Activated B cell treated with CpG ODN at 0.5 μM for 24 hours (primary cell): ENCODE data around the gene MALSU1. TPM values are rescaled to one million over a fixed set of nuclear protein-coding genes. Genes with fewer than 3 reads are reported as not detected.

Experiments used
- ATAC-seq: fragments of 200-7000 bp; cut with Tn5 transposase; one replicate; pipeline ENCODE4 v1.10.0; 2021; ENCODE audit warnings: low read depth, mild to moderate bottlenecking, moderate library complexity
- CTCF ChIA-PET: fragments of 350-600 bp; sonication (Branson Sonifier 250); formaldehyde crosslinking; loops from one replicate; lab custom pipeline; 2021; ENCODE audit warnings: antibody characterized with exemption; lab: Charles Lee
- POLR2A ChIA-PET: fragments of 350-600 bp; sonication (Branson Sonifier 250); formaldehyde crosslinking; loops from one replicate; lab custom pipeline; 2021; ENCODE audit warnings: antibody characterized with exemption; lab: Charles Lee
- DNase-seq: peaks from one replicate; pipeline ENCODE4 v3.0.0; 2022
- H3K27ac Mint-ChIP-seq: one replicate; pipeline ENCODE4 v1.8.0; 2020; ENCODE audit warnings: mixed read lengths
- H3K27me3 Mint-ChIP-seq: one replicate; pipeline ENCODE4 v1.8.0; 2021; ENCODE audit warnings: mixed read lengths
- H3K36me3 Mint-ChIP-seq: one replicate; pipeline ENCODE4 v1.8.0; 2021; ENCODE audit warnings: low read depth, mixed read lengths
- H3K4me1 Mint-ChIP-seq: one replicate; pipeline ENCODE4 v1.8.0; 2021; ENCODE audit warnings: mixed read lengths
- H3K4me3 Mint-ChIP-seq: one replicate; pipeline ENCODE4 v1.8.0; 2020; ENCODE audit warnings: mild to moderate bottlenecking, mixed read lengths
- H3K9me3 Mint-ChIP-seq: one replicate; pipeline ENCODE4 v1.8.0; 2020; ENCODE audit warnings: mixed read lengths
- intact Hi-C: fragments of 100-400 bp; cut with micrococcal nuclease; formaldehyde crosslinking; loops from one replicate; pipeline ENCODE4 v1.15.1; 2024
- total RNA-seq: library from RNA; stranded (reverse); gene quantifications from 2 replicates; pipeline ENCODE4 v1.2.3, GENCODE V29; 2022
- TF ChIP-seq, protein P1 (sequence below): fragments of 200-600 bp; IDR thresholded peaks from one replicate; pipeline ENCODE4 v1.8.0; 2022; ENCODE audit warnings: antibody characterized with exemption, mild to moderate bottlenecking

MALSU1 gene
- total RNA-seq, 1 donor from 2014 or later: 42.6 TPM

DNA sequence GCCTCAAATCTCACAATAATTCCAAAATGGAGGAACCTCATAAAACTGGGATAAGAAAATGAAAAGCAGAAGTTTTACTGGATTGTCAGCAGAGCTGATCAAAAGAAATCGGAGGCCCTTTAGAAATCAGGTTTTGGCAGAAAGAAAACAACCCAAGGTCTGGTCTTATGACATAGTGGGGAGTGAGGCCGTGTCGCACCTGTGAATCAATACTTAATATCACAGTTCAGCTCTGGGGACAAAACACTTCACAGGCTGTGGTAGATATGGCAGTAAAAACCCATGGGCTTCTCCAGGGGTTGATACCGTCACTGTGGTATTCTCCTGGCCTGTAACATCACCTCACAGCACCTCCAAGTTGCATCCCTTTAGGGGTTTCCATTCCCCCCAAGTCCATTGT lies 6.5 kb upstream of the MALSU1 start:
- H3K27me3 Mint-ChIP-seq: peaks cover 4% of the 10 kb centered on the region
- ChIA-PET CTCF (interaction anchor here (1.3 kb wide), 1 partner anchor 20 kb away, joined by 3 read pairs; no protein-coding TSS in a partner anchor), POLR2A (interaction anchor here (0.5 kb wide), 1 partner anchor 11 kb away, joined by 7 read pairs; no protein-coding TSS in a partner anchor)
- no peaks in the 10 kb centered on the region for H3K4me1 Mint-ChIP-seq
- ATAC-seq (no peak), DNase-seq (no peak)
- intact Hi-C loops: loop anchor here (10.0 kb wide), 1 partner anchor 1832 kb away; the partner anchor contains the start of gene CYCS
- H3K27ac Mint-ChIP-seq: no peak overlapping the region
- no peaks in the 10 kb centered on the region for H3K9me3 Mint-ChIP-seq
- H3K36me3 Mint-ChIP-seq: no peaks in the 10 kb centered on the region
- H3K4me3 Mint-ChIP-seq: no peak overlapping the region
- TF ChIP-seq, protein P1, sequence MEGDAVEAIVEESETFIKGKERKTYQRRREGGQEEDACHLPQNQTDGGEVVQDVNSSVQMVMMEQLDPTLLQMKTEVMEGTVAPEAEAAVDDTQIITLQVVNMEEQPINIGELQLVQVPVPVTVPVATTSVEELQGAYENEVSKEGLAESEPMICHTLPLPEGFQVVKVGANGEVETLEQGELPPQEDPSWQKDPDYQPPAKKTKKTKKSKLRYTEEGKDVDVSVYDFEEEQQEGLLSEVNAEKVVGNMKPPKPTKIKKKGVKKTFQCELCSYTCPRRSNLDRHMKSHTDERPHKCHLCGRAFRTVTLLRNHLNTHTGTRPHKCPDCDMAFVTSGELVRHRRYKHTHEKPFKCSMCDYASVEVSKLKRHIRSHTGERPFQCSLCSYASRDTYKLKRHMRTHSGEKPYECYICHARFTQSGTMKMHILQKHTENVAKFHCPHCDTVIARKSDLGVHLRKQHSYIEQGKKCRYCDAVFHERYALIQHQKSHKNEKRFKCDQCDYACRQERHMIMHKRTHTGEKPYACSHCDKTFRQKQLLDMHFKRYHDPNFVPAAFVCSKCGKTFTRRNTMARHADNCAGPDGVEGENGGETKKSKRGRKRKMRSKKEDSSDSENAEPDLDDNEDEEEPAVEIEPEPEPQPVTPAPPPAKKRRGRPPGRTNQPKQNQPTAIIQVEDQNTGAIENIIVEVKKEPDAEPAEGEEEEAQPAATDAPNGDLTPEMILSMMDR: no peak

DNA sequence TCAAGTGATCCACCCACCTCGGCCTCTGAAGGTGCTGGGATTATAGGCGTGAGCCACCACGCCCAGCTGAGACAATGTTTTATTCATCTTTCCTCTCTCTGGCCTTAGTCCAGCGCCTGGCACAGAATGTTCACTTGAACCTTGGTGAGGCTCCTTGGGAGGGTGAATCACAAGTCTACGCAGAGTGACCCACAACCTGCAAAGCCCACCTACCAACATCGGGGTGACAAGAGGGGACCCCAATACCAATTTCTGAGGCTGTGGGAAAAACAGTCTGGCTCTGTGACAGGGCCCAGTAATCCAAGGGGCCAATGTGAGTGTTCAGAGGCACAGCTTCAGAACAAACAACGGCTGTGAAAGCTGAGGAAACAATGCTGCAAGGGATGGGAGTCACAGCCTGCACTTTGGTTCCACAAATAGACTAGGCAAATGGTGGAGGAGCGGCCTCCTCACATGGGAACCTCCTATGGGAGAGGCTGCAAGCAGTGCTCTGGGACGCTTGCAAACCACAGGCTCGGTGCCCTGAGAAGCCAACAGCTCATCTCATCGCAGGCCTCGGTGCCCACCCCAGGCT lies 5.6 kb upstream of the MALSU1 start:
- ATAC-seq: no peak
- CTCF ChIA-PET: no interaction called here
- TF ChIP-seq, protein P1: no peak
- intact Hi-C loops: loop anchor here (10.0 kb wide), 1 partner anchor 1831 kb away; the partner anchor contains the start of gene CYCS
- POLR2A ChIA-PET: no interaction called here
- no peak overlapping the region for H3K27ac Mint-ChIP-seq
- no peaks in the 10 kb centered on the region for H3K9me3 Mint-ChIP-seq
- H3K4me3 Mint-ChIP-seq: no peak overlapping the region
- DNase-seq: no peak
- no peaks in the 10 kb centered on the region for H3K36me3 Mint-ChIP-seq
- H3K4me1 Mint-ChIP-seq: peaks cover 4% of the 10 kb centered on the region
- peaks cover 4% of the 10 kb centered on the region for H3K27me3 Mint-ChIP-seq

DNA sequence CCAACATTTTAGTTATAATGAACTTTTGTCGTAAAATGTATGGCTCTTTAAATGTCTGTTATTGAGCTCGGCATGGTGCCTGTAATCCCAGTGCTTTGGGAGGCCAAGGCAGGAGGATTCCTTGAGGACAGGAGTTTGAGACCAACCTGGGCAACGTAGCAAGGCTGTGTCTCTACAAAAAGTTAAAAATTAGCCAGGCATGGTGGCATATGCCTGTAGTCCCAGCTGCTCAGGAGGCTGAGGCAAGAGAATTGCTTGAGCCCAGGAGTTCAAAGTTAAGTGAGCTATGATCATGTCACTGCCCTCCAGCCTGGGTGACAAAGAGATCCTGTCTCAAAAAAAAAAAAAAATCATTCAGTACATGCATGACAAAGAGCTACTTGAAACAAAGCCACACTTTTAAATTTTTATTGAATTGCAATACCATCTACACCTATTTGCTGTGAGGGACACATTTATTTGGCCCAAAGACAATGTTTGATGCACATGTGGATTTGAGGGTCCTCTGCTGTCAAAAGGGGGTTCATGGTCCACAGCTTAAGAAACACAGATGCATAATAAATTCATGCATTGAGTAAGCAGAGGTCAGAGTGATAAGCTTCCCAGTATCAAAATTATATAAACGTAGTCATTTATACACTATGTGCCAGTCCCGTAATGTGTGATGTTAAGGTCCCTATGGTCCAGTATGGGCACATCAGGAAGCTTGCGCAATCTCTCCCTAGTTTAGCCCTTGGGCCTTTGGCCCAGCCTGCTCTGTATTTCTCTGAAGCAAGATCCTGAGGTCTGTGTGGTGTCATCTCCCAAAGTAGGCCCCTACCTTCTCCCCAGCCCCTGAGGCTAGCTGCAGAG lies 4.4 kb upstream of the MALSU1 start:
- no peak overlapping the region for H3K4me3 Mint-ChIP-seq
- peaks cover 7% of the 10 kb centered on the region for H3K36me3 Mint-ChIP-seq
- H3K27ac Mint-ChIP-seq: no peak overlapping the region
- ATAC-seq (no peak), DNase-seq (no peak)
- intact Hi-C loops: loop anchor here (10.0 kb wide), 1 partner anchor 1830 kb away; the partner anchor contains the start of gene CYCS
- H3K4me1 Mint-ChIP-seq: peaks cover 12% of the 10 kb centered on the region
- CTCF ChIA-PET: interaction anchor here (1.0 kb wide), 1 partner anchor 18 kb away, joined by 3 read pairs; no protein-coding TSS in a partner anchor
- H3K9me3 Mint-ChIP-seq: no peaks in the 10 kb centered on the region
- H3K27me3 Mint-ChIP-seq: peaks cover 4% of the 10 kb centered on the region
- POLR2A ChIA-PET: no interaction called here
- TF ChIP-seq, protein P1: no peak

DNA sequence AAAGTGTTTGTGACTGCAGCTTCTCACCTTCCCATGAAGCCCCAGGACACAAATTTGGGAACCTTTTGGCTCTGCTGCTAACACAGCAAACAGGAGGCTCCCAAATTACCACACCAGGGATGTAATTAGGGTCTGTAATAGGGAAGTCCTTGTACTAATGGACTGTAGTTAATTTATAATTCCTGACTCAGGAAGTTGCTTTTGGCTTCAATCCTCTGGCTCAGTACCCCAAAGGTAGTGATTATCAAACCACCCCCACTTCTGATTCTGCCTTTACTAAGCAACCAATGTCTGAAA lies 3.8 kb upstream of the MALSU1 start:
- intact Hi-C loops: loop anchor here (10.0 kb wide), 1 partner anchor 1829 kb away; the partner anchor contains the start of gene CYCS
- no peak overlapping the region for H3K4me3 Mint-ChIP-seq
- POLR2A ChIA-PET: no interaction called here
- ATAC-seq: no peak
- CTCF ChIA-PET: no interaction called here
- TF ChIP-seq, protein P1: no peak
- DNase-seq: no peak
- no peak overlapping the region for H3K27ac Mint-ChIP-seq
- no peaks in the 10 kb centered on the region for H3K9me3 Mint-ChIP-seq
- H3K27me3 Mint-ChIP-seq: peaks cover 4% of the 10 kb centered on the region
- H3K4me1 Mint-ChIP-seq: peaks cover 17% of the 10 kb centered on the region
- peaks cover 7% of the 10 kb centered on the region for H3K36me3 Mint-ChIP-seq
